Measurements from ENCODE around the gene DDX11.
"Not testable (repeated sequence)": the region's sequence is repeated elsewhere in the genome, so short reads cannot be mapped to it uniquely, and the experiment has no call there.

GRCh38 chr12:31081274-31081673, 7.6 kb downstream of the DDX11 start:
- not testable (repeated sequence) for TF ChIP-seq CTCF, POLR2AphosphoS5 (IDR thresholded peaks at IDR 0.05)
